ENCODE results near the gene TUNAR.

TUNAR gene

DNA sequence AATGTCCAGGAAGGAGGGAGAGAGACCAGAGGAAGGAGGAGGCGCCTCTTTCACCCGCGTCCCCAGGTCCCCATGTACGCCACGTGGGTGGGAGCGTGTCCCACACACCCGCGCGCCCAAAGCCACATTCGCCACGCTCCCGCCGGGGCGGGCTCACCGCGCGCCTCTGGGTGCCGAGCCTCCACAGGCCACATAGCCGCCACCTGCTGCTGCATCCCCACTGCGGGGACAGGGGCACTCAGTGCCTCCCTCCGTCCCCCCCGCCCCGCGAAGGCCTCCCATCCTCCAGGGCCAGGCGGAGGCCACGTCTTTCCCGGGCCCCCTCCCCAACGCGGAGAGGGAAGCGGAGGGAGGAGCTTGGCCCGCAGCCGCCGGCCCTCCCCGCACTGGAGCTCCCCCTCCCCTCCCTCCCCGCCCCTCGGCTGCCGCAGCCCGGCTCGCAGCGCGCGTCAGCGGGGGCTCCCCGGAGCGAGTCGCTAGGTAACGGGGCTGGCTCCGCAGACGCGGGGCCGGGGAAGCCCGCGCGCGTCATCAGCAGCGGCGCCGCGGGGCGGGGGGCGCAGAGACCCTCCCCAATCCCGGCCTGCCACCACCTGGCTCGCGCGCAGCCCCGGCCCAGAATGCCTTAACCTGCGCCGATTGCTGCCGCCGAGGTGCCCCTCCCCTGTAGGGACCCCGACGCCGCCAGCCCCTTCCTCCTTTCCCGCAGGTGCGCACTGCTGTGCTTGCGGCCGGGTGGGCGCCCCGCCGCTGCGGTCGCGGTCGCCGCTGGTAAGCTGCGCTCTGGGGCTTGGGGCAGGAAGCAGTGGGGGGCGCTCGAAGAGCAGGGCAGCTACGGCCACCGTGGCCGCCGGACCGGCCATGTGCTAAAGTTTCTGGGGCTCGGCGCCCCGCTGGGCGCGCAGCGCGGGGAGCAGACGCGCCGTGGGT, 536 bp upstream of the TUNAR start:
- no peak for DNase-seq

DNA sequence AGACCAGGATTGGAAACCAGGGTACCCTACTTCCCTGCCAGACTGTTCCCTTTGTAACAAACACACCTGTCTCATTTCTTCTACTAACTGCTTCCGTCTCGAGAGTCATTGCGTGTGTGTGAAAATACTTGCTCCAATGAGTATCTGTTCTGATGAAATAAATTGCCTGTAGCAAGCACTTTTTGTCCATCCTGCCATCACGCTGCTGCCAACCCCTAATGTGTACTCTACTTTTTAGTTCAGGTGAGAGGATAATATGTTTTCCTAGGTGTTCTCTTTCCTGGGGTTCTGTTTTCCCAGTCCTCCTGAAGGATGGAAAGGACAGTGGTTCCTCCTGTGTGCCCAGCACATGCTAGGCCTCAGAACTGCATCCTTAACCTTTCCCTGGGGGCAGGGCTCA, 1.0 kb downstream of the TUNAR start:
- DNase-seq = no peak

DNA sequence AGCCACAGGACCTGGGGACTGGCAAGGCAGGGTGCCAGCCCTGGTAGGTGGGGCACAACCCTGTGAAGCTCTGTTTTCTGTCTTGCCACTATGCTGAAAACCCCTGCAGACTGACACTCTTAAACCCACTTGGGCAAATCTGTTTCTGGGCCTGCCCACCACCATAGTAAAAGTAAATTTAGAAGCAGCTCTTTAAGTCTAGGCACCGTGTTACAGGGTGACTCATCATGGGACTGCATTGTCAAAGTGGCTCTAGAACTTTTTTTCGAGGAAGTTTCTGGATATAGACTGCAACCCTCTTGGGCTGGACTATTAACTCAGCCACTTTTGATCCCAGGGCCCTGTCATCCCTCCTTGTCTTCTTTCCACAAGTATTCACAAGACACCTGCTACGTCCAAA, 7.7 kb downstream of the TUNAR start:
- DNase-seq = no peak

DNA sequence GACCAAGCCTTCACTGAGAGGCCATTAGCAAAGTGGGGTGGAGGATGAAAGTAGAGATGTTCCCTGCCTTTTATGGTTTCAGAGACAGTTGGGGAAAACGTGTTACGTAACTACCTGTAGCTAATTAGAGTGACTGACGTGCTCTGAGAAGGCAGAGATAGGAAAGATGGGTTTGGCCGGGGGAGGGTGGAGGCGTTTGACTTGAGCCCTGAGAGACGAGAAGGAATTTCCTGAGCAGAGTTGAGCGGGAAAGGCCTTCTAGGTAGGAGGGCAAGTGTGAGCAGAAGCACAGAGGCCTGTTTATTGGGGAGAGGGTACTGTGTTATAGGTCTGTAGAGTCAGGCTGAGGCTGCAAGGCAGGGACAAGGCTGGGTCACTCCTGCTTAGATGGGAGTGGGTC, 8.6 kb downstream of the TUNAR start:
- DNase-seq = no peak

DNA sequence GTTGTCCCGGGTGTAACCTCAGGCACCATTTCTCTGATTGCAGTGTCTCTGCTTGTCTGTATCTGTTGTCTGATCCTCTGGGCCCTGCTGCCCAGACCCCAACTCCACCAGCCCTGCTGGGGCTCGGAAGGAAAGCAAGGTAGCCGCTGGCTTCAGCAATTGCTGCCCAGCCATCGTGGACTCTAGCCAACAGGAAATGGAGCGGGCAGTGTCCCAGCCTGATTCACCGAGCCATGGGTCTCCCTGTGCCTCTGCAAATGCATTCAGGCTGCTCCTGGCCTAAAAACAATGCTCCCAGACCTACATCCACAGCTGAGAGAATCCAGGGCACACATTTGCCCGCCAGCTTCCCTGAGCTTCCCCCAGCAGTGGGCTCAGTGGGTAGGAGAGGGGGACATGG, 9.2 kb downstream of the TUNAR start:
- DNase-seq = no peak

DNA sequence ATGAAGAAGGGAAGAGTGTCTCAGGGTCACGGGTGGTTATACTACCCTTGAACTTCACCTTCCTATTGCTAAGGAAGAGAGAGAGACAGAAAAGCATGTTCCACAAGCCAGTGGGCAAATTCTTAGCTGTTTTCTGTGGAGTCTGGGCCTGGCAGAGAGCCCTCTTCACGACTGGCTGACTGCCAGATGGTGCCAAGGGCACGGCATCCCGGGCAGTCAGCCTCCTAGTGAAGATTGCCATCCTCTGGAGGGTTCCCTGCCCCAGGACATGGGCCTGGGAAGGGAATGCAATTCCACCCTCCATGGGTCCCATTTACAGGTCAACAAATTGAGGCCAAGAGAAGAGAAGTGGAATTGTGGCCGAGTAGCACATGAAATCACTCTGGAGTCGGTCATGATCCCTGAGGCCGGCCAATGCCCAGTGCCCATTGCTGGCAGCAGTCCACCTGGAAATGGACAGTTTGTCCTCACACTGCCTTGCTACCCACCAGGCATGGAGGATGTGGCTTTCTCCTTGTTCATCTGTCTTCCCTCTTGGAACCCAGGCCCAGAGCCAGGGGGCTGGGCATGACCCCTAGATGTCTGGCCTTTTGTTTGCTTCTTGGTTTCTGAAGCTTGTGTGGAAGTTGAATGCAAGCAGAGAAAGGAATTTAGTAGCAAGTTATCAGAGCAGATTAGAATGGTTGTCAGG, 9.9 kb downstream of the TUNAR start:
- DNase-seq = no peak

DNA sequence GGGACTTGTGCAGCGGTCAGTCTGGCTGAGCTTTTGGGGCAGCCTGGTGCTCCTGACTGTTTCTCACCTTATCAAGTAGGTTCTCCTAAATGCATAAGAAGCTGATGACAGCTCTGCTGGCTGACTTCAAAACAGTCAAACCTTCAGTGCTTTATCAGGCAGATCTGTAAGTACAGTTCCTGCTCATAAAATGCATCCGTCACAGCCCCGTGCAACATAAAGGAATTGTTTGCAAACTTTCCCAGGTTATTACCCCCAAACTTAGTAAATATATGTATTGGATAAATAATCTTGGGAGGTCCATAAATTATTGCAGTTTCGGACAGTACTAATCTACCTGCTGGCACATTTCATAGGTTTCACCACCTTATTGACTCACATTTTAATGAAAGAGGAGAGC, 10.7 kb downstream of the TUNAR start:
- DNase-seq = no peak

DNA sequence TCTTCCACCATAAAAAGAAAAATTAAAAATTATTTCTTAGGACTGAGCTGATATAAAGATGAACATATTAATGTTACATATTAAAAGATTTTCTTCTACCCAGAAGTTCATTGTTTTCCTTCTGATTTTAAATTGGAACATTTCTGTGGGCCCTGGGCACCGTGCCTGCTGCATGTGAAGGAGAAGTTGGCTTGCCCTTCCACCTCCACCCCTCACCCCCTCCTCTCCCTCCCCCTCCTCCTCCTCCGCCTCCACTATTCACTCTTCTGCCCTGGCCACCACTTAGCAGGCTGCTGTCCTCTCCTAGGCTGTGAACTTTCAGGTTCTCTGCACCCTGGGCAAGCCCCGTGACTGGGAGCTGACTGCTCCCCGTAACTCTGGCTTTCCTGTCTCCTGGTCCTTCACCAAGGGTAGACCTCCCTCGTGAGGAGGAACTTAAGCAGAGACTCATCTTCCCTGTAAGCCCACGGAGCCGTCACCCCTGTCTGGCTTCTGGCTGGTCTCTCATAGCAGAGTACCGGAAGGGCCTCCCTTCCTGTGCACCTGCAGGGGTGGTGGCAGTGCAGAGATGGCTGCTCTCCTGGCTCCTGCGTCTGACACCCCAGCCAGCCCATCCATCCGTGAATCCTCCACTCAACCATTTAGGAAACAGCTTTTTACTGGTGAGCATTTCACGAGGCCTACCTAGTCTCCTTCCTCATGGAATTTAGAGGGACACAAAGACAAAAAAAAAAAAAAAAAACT, 12.8 kb downstream of the TUNAR start:
- no peak for DNase-seq

DNA sequence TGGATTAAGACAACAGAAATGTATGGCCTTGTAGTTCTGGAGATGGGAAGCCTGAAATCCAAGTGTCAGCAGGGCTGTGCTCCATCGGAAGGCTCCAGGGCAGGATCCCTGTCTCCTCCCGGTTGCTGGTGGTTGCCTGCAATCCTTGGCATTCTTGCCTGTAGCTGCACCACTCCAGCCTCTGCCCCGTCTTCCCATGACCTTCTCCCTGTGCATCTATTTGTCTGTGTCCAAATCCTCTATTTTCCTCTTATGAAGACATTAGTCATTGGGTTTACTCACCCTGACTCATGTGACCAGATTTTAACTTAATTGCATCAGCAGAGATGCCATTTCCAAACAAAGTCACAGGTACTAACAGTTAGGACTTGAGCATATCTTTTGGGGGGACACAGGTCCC, 15.1 kb downstream of the TUNAR start:
- no peak for DNase-seq

DNA sequence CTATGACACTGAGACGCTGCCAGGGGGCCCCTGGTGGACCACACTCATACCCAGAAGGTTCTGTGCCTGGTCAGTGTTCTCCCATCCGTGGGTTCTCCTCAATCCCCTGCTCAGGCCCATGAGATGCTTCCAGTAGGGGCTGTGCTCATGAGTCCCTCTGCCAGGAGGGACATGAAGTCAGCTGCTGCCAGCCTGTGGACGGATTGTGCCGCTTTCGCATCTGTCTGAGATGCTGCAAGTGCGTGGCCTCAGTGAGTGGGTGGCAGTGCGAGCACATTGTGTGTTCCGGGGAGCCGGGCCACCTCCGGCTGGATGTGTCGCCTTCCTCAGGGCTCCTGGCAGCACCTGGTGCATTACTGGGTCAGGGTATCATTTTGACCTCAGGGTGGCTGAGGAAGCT, 15.5 kb downstream of the TUNAR start:
- DNase-seq = no peak

DNA sequence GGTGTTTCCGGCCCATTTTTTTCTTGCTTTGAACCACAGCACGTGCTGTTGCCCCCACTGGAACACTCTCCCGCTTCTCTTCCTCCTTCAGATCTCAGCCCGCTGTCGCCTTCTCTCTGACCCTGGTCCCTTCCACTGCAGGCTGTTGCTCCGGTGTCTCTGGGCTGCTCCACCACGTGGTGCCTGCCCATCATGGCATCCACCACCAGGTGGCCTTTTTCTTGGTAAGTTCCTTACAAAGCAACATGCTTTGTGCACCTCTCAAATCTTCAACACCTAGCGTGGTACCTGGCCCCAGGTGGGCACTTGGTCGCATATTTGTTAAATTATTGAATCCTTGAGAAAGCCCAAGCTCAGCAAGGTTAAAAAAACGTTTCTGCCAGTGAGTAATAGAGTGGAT, 19.1 kb downstream of the TUNAR start:
- peak; percentile 22 to 34 for DNase-seq

DNA sequence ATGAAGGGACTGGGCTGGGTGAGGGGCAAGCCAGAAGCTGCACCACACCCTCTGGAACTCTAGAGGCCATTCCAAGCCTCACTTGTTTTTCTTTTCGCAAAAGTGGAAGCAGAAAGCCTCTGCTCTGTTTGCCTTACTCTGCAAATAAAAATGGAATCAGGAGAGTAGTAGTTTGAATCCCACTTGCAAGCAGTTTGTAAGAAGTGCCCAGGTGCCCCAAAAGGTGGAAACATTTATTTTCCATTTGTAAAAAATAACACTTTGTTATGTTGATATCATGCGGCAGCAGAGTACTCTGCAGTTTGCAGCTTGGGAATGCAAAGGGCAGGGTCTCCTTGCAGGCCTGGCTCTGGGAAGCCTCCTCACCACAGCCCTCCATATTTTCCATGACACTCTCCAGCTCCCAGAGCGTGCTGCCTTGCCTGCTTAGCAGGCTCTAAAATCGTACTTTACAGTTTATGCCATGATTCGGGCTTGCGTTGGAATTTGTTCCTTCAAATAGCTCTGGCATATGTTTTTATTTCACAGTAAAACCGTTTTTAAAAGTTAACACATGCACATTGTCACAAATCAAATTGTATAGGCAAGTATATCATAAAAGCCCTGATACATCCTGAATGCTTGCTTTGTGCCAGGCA, 20.0 kb downstream of the TUNAR start:
- no peak for DNase-seq

DNA sequence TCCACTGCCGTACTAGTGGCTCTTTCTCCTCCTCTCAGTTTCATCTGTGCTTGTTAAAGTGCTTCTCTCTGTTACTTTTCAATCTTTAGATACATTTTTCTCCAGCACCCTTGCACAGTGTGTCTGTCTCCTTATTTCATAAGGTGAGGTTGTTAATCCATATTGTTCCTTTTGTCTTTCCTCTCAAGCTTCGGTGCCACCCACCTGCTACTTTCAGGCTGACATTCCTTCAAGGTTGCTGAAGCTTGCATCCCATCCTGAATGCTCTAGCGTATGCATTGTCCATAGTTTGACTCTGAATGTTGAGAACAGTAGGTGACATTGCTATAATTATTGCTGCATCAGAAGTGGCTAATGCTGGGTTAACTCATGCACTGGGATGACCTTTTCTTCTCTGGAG, 20.6 kb downstream of the TUNAR start:
- DNase-seq = no peak

DNA sequence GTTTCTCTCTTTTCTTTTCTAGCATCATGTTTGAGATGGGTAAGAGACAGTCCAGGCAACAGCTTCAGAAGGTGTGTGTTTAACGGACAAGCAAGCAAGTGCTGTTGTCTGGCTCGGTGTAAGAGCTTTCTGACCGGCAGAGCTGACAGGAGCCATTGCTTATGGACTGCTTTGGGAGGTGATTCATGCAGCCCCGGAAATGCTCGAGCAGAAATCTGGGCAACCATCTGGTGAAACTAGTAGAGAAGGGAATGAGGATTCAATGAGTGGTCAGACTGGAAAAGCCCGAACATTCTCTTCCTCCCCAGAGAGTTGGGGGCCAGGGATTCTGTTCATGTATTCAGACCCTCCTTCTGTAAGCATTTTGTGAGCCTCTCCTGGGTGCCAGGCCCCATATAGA, 24.4 kb downstream of the TUNAR start:
- no peak for DNase-seq

DNA sequence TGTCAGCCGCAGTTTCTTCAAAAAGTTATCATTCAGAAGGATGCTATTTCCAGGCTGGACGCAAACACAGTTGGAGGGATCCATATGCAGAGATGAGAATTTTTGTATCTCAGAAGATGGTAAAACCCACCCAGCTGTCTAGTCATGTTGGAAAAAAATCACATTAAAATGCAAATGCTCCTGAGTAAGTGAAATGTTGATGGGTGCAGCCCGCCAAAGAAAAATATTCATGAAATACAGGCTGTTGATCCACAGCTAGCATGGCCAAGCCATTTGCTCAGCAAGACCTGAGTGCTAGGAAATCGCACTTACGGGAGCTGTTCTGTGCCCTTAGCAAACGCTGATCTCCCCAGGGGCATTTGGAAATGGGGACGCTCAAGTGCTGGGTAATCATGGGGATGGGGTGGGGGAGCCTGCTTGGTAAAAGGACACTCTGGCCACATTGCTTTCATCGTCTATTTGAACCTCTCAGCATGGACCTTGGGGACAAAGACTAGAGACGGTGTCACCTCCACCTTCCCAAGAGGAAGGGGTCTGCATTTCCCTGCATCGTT, 25.7 kb downstream of the TUNAR start:
- no peak for DNase-seq

DNA sequence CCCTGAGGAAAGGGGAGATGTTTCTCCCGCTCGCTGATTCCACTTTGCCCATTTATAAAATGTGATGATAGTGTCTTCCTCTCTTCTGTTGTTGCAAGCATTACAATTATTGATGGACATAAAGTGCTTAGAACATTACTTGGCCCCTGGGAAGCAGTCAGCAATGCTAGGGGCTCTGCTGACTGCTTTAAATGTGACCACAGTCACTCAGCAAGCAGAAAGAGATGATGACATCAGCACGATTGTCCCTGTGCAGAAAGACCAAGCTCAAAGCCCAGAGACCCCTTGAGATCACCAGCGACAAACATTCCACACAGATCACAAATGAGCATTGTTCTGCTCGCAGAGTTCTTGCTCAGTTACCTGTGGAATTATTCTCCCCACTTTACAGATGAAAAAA, 26.5 kb downstream of the TUNAR start:
- no peak for DNase-seq

DNA sequence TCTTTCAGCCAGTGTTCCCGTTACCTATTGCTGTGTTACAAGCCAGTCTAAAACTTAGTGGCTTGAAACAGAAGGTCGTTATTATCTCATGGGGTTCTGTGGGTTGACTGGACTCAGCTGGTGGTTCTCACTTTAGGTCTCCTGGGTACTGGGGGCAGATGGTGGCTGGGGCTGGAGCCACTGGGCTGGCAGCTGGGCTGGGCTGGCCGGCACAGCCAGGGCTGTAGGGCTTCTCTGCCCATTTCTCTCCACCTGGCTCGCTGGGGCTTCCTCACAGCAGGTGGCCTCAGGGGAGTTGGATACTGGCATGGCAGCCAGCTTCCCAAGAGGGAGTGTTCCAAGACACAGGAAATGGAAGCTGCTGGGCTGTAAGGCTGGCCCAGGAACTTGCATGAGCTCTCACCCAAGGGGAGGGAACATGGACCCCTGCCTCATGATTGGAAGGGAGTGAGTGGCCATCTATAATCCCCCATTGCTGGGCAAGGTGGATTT, 27.0 kb downstream of the TUNAR start:
- no peak for DNase-seq

DNA sequence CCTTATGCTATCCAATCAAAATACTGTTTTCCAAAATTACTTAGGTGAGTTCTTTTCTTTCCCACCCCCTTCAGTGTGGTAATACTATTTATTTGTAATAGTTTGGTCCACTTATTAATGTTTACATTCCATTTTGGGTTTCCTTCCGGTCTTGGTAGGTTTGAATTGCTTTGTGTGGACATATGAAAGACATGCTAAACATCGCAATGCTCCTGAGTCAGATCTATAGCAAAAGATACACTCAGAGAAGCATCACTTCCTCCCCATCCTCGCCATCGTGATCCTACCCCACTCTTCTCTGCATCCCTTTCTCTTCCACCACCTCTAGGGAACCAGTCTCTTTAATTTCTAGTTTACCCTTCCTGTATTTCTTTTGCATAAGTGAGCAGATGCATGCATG, 30.0 kb downstream of the TUNAR start:
- DNase-seq = no peak

DNA sequence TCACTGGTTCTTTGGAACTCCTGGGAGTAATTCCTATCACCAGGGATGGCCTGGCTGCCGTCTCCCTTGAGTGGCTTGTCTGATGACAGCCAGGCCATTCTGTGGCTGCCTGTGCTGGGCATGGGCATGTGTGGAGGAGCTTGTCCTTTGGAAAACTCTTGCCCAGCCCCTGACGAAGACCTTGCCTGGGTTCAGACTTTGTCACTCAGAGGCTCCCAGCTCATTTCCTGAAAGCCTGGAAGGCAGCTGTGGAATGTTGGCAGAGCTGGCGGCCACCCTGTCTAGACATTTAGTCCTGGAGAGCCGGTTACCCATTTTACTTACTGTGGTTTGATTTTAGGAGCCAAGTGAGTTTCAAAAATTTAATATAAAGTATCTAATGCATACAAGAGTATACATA, 34.0 kb downstream of the TUNAR start:
- no peak for DNase-seq

DNA sequence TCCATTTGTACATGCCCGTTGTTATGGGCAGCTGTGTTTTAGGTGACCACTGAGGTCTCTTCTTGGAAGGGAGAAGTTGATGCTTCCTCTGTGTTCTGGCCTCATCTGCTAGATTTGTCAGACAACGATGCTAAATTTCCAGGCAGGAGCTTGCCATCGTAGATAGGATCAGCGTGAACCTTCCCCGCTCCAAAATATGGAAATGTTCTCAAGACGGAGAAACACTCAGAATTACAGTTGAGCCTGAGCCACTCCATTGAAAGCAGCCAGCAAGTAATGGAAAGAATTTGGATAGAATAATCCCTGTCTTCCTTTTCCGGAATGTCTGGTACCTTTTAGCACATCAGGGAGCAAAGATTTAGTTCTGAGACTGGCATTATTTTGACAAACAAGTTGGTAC, 34.8 kb downstream of the TUNAR start:
- no peak for DNase-seq

DNA sequence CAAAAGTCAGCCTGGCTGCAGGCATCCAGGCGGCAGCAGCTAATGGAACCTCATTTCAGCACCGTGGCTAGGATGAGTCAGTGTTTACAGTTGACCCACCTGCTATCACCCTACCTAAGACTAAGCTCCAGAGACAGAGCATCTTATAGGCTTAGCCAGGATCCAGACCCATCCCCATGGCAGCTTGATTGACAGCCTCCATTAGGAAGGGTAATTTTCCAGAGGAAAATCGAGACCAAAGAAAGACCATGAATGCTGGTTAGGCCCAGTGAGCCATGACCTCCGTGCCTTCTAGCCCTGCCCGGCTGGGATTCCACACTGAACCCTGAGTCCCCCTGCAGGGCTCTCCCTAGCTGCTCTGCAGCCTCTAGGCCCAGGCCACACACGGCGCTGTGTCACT, 38.7 kb downstream of the TUNAR start:
- DNase-seq = no peak

DNA sequence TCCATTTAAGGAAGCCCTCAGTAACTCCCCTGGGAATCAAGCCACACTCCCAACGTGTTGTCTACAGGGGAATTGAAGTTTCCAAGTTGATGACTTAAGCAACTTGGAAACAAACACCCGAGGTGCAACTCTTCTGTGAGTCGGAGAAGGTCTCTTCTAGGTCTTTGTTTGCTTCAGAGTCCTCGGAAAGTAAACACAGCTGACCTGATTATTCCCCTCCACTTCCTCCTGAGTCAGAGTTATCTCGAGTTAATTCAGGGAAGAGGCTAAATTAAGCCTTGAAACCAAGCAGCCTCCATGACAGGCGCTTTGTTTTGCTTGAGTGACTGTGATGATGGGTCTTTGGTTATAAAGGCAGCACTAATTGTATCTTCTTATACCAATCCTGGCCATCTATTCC, 41.8 kb downstream of the TUNAR start:
- no peak for DNase-seq

Measured in activated CD4-positive, alpha-beta T cell treated with anti-CD3 and anti-CD28 coated beads, Interleukin-2, amount 50 U/mL, for 48 hours (primary cell).